ENCODE measurements around the gene SLFN13.
"Not testable (repeated sequence)": the region's sequence is repeated elsewhere in the genome, so short reads cannot be mapped to it uniquely, and the experiment has no call there.

DNA sequence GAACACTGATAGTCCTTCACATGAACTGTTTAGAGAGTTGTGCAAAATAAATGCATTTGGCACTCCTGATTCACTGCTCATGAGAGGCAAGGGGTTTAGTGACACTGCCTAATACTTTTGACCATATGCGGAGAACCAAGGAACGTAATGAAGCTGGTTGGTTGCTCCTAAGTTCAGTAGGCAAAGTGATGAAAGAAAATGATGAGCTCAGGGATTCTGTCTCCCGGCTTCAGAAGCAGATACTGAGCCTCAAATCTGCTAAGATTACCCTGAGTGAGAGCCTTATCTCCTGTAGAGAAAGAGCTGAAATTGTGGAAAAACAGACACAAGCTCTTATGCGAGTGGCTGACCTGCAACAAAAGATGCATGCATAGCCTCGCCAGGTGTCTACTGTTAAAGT is 5.5 kb upstream of the SLFN13 start:
- TF ChIP-seq, protein P1, sequence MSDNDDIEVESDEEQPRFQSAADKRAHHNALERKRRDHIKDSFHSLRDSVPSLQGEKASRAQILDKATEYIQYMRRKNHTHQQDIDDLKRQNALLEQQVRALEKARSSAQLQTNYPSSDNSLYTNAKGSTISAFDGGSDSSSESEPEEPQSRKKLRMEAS (IDR thresholded peaks at IDR 0.05; ENCODE audit: low read depth, low read length) = not testable (repeated sequence)
- TF ChIP-seq POLR2A (IDR thresholded peaks at IDR 0.05; ENCODE audit: extremely low read depth, insufficient read length) = not testable (repeated sequence)

All from NB4 (cell line).